Measurements from ENCODE around the gene ASPG. TPM values are rescaled to one million over a fixed set of nuclear protein-coding genes. Genes with fewer than 3 reads are reported as not detected.

ASPG gene
- polyA plus RNA-seq, 1 donor from 2014 or later = 0.16 TPM

DNA sequence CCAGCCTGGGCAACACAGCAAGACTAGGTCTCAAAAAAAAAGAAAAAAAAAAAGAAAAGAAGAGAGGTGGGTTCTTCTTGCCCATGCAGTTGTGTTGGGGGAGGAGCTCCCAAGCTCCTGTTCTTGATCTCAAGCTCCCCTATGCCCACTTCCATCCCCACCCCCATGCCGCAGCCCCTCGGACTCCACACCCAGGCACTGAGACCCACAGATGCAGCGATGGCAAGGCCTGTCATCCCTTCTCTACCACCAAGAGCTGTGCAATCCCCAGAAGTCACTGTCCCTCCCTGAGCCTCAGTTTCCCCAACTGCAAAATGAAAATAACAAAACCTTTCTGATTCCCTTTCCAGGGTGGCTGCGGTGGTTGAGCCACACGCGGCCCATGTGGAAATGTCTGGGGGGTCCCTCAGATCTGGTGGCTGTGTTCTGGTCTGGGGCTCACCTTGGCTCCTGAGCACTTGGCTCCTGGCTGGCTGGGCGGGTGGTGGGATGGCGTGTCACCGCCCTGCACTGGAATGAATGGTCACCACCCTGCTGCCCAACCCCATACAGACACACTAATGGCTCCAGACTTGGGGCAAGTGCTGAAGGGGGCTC, 30.3 kb downstream of the ASPG start:
- no peaks in the 10 kb centered on the region for H3K36me3 ChIP-seq (ENCODE audit: insufficient read depth, low read length)
- no peaks in the 10 kb centered on the region for H3F3A ChIP-seq (ENCODE audit: insufficient read depth, low read length, poor library complexity, severe bottlenecking)
- no peak overlapping the region for H2AFZ ChIP-seq (ENCODE audit: low read depth, low read length)
- TF ChIP-seq POLR2AphosphoS5 (IDR thresholded peaks at IDR 0.05) = no peak
- no peak for TF ChIP-seq RAD21 (conservative IDR thresholded peaks at IDR 0.05)
- TF ChIP-seq, protein P1, sequence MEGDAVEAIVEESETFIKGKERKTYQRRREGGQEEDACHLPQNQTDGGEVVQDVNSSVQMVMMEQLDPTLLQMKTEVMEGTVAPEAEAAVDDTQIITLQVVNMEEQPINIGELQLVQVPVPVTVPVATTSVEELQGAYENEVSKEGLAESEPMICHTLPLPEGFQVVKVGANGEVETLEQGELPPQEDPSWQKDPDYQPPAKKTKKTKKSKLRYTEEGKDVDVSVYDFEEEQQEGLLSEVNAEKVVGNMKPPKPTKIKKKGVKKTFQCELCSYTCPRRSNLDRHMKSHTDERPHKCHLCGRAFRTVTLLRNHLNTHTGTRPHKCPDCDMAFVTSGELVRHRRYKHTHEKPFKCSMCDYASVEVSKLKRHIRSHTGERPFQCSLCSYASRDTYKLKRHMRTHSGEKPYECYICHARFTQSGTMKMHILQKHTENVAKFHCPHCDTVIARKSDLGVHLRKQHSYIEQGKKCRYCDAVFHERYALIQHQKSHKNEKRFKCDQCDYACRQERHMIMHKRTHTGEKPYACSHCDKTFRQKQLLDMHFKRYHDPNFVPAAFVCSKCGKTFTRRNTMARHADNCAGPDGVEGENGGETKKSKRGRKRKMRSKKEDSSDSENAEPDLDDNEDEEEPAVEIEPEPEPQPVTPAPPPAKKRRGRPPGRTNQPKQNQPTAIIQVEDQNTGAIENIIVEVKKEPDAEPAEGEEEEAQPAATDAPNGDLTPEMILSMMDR (IDR thresholded peaks at IDR 0.05; ENCODE audit: poor library complexity, severe bottlenecking) = no peak
- no peak for TF ChIP-seq MXI1 (conservative IDR thresholded peaks at IDR 0.05; ENCODE audit: poor library complexity, severe bottlenecking)
- TF ChIP-seq EP300 (conservative IDR thresholded peaks at IDR 0.05; ENCODE audit: poor library complexity, severe bottlenecking) = no peak
- no peaks in the 10 kb centered on the region for H3K9me3 ChIP-seq (ENCODE audit: low read length)
- no peak overlapping the region for H3K27ac ChIP-seq (ENCODE audit: low read length)
- H4K20me1 ChIP-seq (ENCODE audit: insufficient read depth) = no peaks in the 10 kb centered on the region
- H3K4me3 ChIP-seq (ENCODE audit: low read length) = no peak overlapping the region
- H3K9ac ChIP-seq (ENCODE audit: low read length) = no peak overlapping the region
- no peak overlapping the region for H3K4me2 ChIP-seq (ENCODE audit: low read length)
- no peaks in the 10 kb centered on the region for H3K9me2 ChIP-seq (ENCODE audit: insufficient read depth, low read length)
- peaks cover 60% of the 10 kb centered on the region for H3K27me3 ChIP-seq (ENCODE audit: insufficient read depth, low read depth, low read length)
- no peaks in the 10 kb centered on the region for H3K79me2 ChIP-seq (replicated peaks; ENCODE audit: insufficient read depth, low read length)

DNA sequence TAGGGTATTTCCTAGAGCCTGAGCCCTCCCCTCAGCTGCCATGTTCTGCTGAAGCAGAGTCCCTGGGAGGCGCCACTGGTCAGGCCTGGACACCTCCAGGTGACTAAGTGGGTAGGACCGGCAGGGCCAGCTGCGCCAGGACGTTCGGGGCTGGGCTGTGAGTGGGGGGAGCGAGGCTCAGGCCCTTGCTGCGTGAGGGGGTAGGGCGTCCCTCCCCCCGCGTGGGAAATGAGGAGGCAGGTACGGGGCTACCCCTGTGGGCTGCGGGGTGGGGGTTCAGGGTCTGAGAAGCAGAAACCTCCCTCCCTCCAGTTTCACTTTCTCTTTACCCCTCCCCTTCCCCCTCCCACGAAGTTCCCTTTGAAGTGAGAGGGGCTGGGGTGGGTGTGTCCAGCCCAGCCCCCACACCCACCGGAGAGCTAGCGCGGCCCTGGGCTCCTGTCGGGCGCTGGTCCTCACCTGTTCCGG, 30.8 kb downstream of the ASPG start:
- H3K4me3 ChIP-seq (ENCODE audit: low read length) = no peak overlapping the region
- H3K9me3 ChIP-seq (ENCODE audit: low read length) = peaks cover 5% of the 10 kb centered on the region
- TF ChIP-seq EP300 (conservative IDR thresholded peaks at IDR 0.05; ENCODE audit: poor library complexity, severe bottlenecking) (no peak), MXI1 (conservative IDR thresholded peaks at IDR 0.05; ENCODE audit: poor library complexity, severe bottlenecking) (no peak), SMC3 (conservative IDR thresholded peaks at IDR 0.05; ENCODE audit: poor library complexity) (no peak), TAF1 (IDR thresholded peaks at IDR 0.05; ENCODE audit: low read depth) (no peak), EZH2 (IDR thresholded peaks at IDR 0.05; ENCODE audit: borderline replicate concordance, insufficient read depth, low read length, poor library complexity, severe bottlenecking) (no peak)
- no peak overlapping the region for H3K9ac ChIP-seq (ENCODE audit: low read length)
- no peak overlapping the region for H2AFZ ChIP-seq (ENCODE audit: low read depth, low read length)
- no peak overlapping the region for H3K4me2 ChIP-seq (ENCODE audit: low read length)
- no peaks in the 10 kb centered on the region for H4K20me1 ChIP-seq (ENCODE audit: insufficient read depth)
- H3K9me2 ChIP-seq (ENCODE audit: insufficient read depth, low read length) = no peaks in the 10 kb centered on the region
- H3F3A ChIP-seq (ENCODE audit: insufficient read depth, low read length, poor library complexity, severe bottlenecking) = no peaks in the 10 kb centered on the region
- peaks cover 60% of the 10 kb centered on the region for H3K27me3 ChIP-seq (ENCODE audit: insufficient read depth, low read depth, low read length)
- no peaks in the 10 kb centered on the region for H3K36me3 ChIP-seq (ENCODE audit: insufficient read depth, low read length)
- no peak overlapping the region for H3K27ac ChIP-seq (ENCODE audit: low read length)
- no peaks in the 10 kb centered on the region for H3K79me2 ChIP-seq (replicated peaks; ENCODE audit: insufficient read depth, low read length)

DNA sequence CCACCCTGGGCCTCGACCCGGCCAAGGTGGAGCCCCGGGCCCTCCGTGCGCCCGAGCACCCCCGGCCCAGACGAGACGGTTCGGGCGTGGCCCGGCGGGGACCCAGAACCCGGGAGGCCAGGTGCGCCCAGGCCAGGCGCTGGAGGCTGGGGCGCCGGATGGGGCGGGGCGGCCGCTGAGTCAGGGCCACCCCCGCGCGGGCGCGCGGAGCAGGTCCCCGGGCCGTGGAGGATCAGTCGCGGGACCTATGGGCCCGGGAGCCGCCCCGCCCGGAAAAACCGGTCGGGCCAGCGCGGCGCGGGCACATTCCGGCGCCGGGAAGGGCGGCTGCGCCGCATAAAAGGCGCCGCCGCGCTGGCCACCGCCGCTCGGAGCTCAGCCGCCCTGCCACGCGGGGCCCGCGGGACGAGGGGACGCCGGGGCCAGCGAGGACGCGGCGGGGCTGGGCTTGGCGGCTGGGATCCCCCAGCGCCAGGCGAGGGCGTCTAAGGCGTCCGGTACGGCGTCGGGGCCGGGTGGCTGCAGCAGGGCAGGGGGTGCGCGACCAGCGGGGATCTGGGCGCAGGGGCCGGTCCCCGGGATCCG, 31.3 kb downstream of the ASPG start:
- no peak overlapping the region for H3K4me2 ChIP-seq (ENCODE audit: low read length)
- H3F3A ChIP-seq (ENCODE audit: insufficient read depth, low read length, poor library complexity, severe bottlenecking) = no peaks in the 10 kb centered on the region
- no peaks in the 10 kb centered on the region for H3K36me3 ChIP-seq (ENCODE audit: insufficient read depth, low read length)
- H3K4me3 ChIP-seq (ENCODE audit: low read length) = no peak overlapping the region
- no peak overlapping the region for H3K9ac ChIP-seq (ENCODE audit: low read length)
- no peak overlapping the region for H3K27ac ChIP-seq (ENCODE audit: low read length)
- H2AFZ ChIP-seq (ENCODE audit: low read depth, low read length) = no peak overlapping the region
- H3K79me2 ChIP-seq (replicated peaks; ENCODE audit: insufficient read depth, low read length) = no peaks in the 10 kb centered on the region
- no peaks in the 10 kb centered on the region for H3K9me2 ChIP-seq (ENCODE audit: insufficient read depth, low read length)
- no peaks in the 10 kb centered on the region for H4K20me1 ChIP-seq (ENCODE audit: insufficient read depth)
- TF ChIP-seq, protein P2, sequence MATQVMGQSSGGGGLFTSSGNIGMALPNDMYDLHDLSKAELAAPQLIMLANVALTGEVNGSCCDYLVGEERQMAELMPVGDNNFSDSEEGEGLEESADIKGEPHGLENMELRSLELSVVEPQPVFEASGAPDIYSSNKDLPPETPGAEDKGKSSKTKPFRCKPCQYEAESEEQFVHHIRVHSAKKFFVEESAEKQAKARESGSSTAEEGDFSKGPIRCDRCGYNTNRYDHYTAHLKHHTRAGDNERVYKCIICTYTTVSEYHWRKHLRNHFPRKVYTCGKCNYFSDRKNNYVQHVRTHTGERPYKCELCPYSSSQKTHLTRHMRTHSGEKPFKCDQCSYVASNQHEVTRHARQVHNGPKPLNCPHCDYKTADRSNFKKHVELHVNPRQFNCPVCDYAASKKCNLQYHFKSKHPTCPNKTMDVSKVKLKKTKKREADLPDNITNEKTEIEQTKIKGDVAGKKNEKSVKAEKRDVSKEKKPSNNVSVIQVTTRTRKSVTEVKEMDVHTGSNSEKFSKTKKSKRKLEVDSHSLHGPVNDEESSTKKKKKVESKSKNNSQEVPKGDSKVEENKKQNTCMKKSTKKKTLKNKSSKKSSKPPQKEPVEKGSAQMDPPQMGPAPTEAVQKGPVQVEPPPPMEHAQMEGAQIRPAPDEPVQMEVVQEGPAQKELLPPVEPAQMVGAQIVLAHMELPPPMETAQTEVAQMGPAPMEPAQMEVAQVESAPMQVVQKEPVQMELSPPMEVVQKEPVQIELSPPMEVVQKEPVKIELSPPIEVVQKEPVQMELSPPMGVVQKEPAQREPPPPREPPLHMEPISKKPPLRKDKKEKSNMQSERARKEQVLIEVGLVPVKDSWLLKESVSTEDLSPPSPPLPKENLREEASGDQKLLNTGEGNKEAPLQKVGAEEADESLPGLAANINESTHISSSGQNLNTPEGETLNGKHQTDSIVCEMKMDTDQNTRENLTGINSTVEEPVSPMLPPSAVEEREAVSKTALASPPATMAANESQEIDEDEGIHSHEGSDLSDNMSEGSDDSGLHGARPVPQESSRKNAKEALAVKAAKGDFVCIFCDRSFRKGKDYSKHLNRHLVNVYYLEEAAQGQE (IDR thresholded peaks at IDR 0.05; ENCODE audit: borderline replicate concordance) = no peak
- no peak for TF ChIP-seq SMC3 (conservative IDR thresholded peaks at IDR 0.05; ENCODE audit: poor library complexity)
- TF ChIP-seq EZH2 (IDR thresholded peaks at IDR 0.05; ENCODE audit: borderline replicate concordance, insufficient read depth, low read length, poor library complexity, severe bottlenecking) = no peak
- TF ChIP-seq, protein P1 (IDR thresholded peaks at IDR 0.05; ENCODE audit: poor library complexity, severe bottlenecking) = no peak
- no peak for TF ChIP-seq MXI1 (conservative IDR thresholded peaks at IDR 0.05; ENCODE audit: poor library complexity, severe bottlenecking)
- no peak for TF ChIP-seq TAF1 (IDR thresholded peaks at IDR 0.05; ENCODE audit: low read depth)
- no peak for TF ChIP-seq RAD21 (conservative IDR thresholded peaks at IDR 0.05)
- H3K9me3 ChIP-seq (ENCODE audit: low read length) = peaks cover 6% of the 10 kb centered on the region
- peaks cover 60% of the 10 kb centered on the region for H3K27me3 ChIP-seq (ENCODE audit: insufficient read depth, low read depth, low read length)

All from neural cell (in vitro differentiated cells).